ENCODE data around the gene ISX. TPM values are rescaled to one million over a fixed set of nuclear protein-coding genes. Genes with fewer than 3 reads are reported as not detected.
A peak's percentile ranks its signal among the peaks of the same experiment; 100 is the strongest.

ISX gene
- total RNA-seq = 100 to 1,000 TPM in 2 of 4 donors, 10 to 100 TPM in 2; 26.4 to 187 (median 115) TPM

DNA sequence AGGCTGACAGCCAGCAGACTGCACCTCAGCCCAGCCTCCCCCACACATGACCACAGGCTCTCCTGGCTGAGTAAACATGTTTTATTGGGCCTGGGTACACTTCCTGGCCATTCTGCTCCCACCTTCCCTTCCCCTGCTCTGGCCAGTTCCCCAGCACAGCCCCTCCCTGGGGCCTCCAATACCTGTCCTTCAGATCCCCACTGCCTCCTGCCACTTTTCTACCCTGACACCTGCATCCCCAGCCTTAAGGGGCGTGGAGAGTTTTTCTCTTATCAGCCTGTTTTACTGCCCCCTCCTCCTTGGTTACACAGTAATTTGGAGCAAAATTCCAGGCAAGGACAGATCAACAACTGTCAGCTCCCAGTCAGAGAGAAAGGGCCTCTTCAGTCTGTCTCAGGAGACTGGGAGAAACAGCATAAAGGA, at the start of gene ISX:
ISX (plus strand) TSS at position 363 of the 423 bp plus-strand sequence. CDS start 930 bp downstream, outside the sequence.
- peaks cover 0 to 5% (median 0%) of the 10 kb centered on the region in 4 donors for H3K4me1 ChIP-seq
- no peaks in the 10 kb centered on the region for H3K27me3 ChIP-seq
- peak within 1 kb of the TSS in 3 of 4 donors; percentile 39 to 71 (median 55) for H3K4me3 ChIP-seq
- TF ChIP-seq POLR2A (IDR thresholded peaks at IDR 0.05) = peak; percentile 35 to 63
- TF ChIP-seq, protein P1, sequence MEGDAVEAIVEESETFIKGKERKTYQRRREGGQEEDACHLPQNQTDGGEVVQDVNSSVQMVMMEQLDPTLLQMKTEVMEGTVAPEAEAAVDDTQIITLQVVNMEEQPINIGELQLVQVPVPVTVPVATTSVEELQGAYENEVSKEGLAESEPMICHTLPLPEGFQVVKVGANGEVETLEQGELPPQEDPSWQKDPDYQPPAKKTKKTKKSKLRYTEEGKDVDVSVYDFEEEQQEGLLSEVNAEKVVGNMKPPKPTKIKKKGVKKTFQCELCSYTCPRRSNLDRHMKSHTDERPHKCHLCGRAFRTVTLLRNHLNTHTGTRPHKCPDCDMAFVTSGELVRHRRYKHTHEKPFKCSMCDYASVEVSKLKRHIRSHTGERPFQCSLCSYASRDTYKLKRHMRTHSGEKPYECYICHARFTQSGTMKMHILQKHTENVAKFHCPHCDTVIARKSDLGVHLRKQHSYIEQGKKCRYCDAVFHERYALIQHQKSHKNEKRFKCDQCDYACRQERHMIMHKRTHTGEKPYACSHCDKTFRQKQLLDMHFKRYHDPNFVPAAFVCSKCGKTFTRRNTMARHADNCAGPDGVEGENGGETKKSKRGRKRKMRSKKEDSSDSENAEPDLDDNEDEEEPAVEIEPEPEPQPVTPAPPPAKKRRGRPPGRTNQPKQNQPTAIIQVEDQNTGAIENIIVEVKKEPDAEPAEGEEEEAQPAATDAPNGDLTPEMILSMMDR (IDR thresholded peaks at IDR 0.05) = no peak
- H3K36me3 ChIP-seq = no peaks in the 10 kb centered on the region
- H3K9me3 ChIP-seq = no peaks in the 10 kb centered on the region
- DNase-seq = peak in 2 of 3 donors; percentile 67 to 68
- H3K27ac ChIP-seq = peak within 1 kb of the TSS in 3 of 4 donors; percentile 70 to 77 (median 76)

DNA sequence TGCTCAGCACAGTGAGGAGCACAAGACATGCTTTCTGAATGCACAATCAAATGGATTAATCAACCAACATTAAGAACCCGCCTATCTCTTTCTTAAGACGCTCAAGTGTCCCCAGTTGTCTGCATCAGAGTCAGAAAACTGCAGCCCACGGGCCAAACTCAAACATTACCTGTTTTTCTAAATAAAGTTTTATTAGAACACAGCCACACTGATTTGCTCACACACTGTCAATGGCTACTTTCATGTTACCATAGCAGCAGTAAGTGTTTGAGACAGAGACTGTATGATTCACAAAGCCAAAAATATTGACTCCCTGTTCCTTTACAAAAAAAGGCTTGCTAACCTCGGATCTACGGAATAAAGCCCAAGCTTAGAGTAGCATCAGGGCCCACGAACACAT, 49.0 kb upstream of the ISX start:
- DNase-seq = no peak
- TF ChIP-seq, protein P1 (IDR thresholded peaks at IDR 0.05) = no peak
- no peak for TF ChIP-seq POLR2A (IDR thresholded peaks at IDR 0.05)
- Histone ChIP-seq H3K4me1 (no peaks in the 10 kb centered on the region), H3K27ac (no peak overlapping the region), H3K27me3 (no peaks in the 10 kb centered on the region), H3K9me3 (no peaks in the 10 kb centered on the region), H3K36me3 (no peaks in the 10 kb centered on the region), H3K4me3 (no peak overlapping the region)

- Histone ChIP-seq H3K27ac (no peak overlapping the region), H3K36me3 (no peaks in the 10 kb centered on the region), H3K27me3 (no peaks in the 10 kb centered on the region), H3K4me1 (no peaks in the 10 kb centered on the region), H3K9me3 (no peaks in the 10 kb centered on the region), H3K4me3 (no peak overlapping the region)
- TF ChIP-seq, protein P1 (IDR thresholded peaks at IDR 0.05) = no peak
- no peak for TF ChIP-seq POLR2A (IDR thresholded peaks at IDR 0.05)
- DNase-seq = no peak
These were observed 47.0 kb upstream of the ISX start for GRCh38 chr22:35018995-35019394.

- DNase-seq = no peak
- no peak overlapping the region for H3K4me3 ChIP-seq
- no peaks in the 10 kb centered on the region for H3K27me3 ChIP-seq
- no peak overlapping the region for H3K27ac ChIP-seq
- H3K36me3 ChIP-seq = no peaks in the 10 kb centered on the region
- H3K9me3 ChIP-seq = no peaks in the 10 kb centered on the region
- H3K4me1 ChIP-seq = no peaks in the 10 kb centered on the region
- TF ChIP-seq, protein P1 (IDR thresholded peaks at IDR 0.05) = no peak
- no peak for TF ChIP-seq POLR2A (IDR thresholded peaks at IDR 0.05)
These were observed 45.4 kb upstream of the ISX start for GRCh38 chr22:35020517-35020916.

DNA sequence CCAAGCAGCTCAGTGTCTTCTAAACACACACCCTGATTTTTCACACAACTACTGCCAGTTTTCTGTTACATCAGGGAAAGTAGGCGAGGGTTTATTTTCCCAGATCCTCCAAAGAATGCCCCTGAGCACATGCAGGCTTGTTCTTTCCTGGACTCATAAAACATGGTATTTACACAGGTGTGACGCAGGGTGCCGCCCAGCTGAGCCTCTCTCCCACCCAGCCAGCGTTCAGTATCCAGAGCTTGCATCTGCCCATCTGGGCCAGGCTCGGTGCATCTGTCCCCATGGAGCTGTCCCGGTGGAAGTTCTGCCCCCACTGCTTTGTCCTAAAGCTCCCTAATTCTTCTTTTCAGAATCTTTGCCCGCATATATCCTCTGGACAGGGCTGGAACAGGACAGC, 44.8 kb upstream of the ISX start:
- H3K27me3 ChIP-seq = no peaks in the 10 kb centered on the region
- H3K27ac ChIP-seq = no peak overlapping the region
- no peak overlapping the region for H3K4me3 ChIP-seq
- no peak for TF ChIP-seq POLR2A (IDR thresholded peaks at IDR 0.05)
- TF ChIP-seq, protein P1 (IDR thresholded peaks at IDR 0.05) = no peak
- H3K4me1 ChIP-seq = no peaks in the 10 kb centered on the region
- H3K9me3 ChIP-seq = no peaks in the 10 kb centered on the region
- peak in 2 of 3 donors; percentile 54 to 62 for DNase-seq
- no peaks in the 10 kb centered on the region for H3K36me3 ChIP-seq

DNA sequence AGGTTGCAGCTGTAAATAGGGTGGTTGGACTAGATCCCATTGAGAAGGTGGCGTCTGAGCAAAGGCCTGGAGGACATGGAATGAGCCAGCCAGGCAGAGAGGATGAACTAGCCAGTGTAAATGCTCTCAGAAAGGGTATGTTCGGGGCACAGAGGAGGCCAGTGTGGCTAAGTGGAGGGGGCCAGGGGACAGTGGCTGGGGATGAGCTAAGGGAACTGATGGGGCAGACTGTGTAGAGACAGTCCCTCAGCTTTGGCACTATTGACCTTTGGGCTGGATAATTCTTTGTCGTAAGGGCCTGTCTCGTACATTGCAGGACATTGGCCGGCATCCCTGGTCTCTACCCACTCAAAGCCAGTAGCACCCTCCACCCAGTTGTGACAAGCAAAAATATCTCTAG, 43.7 kb upstream of the ISX start:
- Histone ChIP-seq H3K36me3 (no peaks in the 10 kb centered on the region), H3K4me3 (no peak overlapping the region), H3K4me1 (no peaks in the 10 kb centered on the region), H3K9me3 (no peaks in the 10 kb centered on the region), H3K27ac (no peak overlapping the region), H3K27me3 (no peaks in the 10 kb centered on the region)
- TF ChIP-seq, protein P1 (IDR thresholded peaks at IDR 0.05) = no peak
- TF ChIP-seq POLR2A (IDR thresholded peaks at IDR 0.05) = no peak
- no peak for DNase-seq
